ENCODE results near the gene GABRB3.

Gene GABRB3
- 0 to 0.09 (median 0) reads per million in 3 donors for total RNA-seq

- Histone ChIP-seq H3K27me3 (replicated peaks; ENCODE audit: control insufficient read depth, insufficient read depth, low read length, poor library complexity, severe bottlenecking) (no peaks in the 10 kb centered on the region), H3K36me3 (ENCODE audit: control insufficient read depth, insufficient read depth, low read length) (no peaks in the 10 kb centered on the region), H3K4me3 (ENCODE audit: insufficient read depth, low read depth, low read length, poor library complexity, severe bottlenecking) (no peak within 1 kb of the TSS), H3K4me1 (ENCODE audit: control insufficient read depth, insufficient read depth, low read length, poor library complexity, severe bottlenecking) (no peaks in the 10 kb centered on the region), H3K27ac (ENCODE audit: insufficient read depth, low read length, poor library complexity, severe bottlenecking) (no peak within 1 kb of the TSS), H3K9me3 (ENCODE audit: control insufficient read depth, low read length) (no peaks in the 10 kb centered on the region)
- no peak for DNase-seq
Observed at GRCh38 chr15:26772154-26773066, at the start of gene GABRB3. Gene GABRB3 (minus strand): TSS chr15:26773066.

GRCh38 chr15:26807517-26808427 lies 34.9 kb upstream of the GABRB3 start:
- no peaks in the 10 kb centered on the region for H3K36me3 ChIP-seq (ENCODE audit: control insufficient read depth, insufficient read depth, low read length)
- DNase-seq = no peak
- H3K4me3 ChIP-seq (ENCODE audit: insufficient read depth, low read depth, low read length, poor library complexity, severe bottlenecking) = no peak overlapping the region
- no peaks in the 10 kb centered on the region for H3K4me1 ChIP-seq (ENCODE audit: control insufficient read depth, insufficient read depth, low read length, poor library complexity, severe bottlenecking)
- no peaks in the 10 kb centered on the region for H3K9me3 ChIP-seq (ENCODE audit: control insufficient read depth, low read length)
- no peaks in the 10 kb centered on the region for H3K27me3 ChIP-seq (replicated peaks; ENCODE audit: control insufficient read depth, insufficient read depth, low read length, poor library complexity, severe bottlenecking)
- H3K27ac ChIP-seq (ENCODE audit: insufficient read depth, low read length, poor library complexity, severe bottlenecking) = no peak overlapping the region

- DNase-seq = no peak
- Histone ChIP-seq H3K9me3 (ENCODE audit: control insufficient read depth, low read length) (no peaks in the 10 kb centered on the region), H3K36me3 (ENCODE audit: control insufficient read depth, insufficient read depth, low read length) (no peaks in the 10 kb centered on the region), H3K27me3 (replicated peaks; ENCODE audit: control insufficient read depth, insufficient read depth, low read length, poor library complexity, severe bottlenecking) (no peaks in the 10 kb centered on the region), H3K4me1 (ENCODE audit: control insufficient read depth, insufficient read depth, low read length, poor library complexity, severe bottlenecking) (no peaks in the 10 kb centered on the region), H3K4me3 (ENCODE audit: insufficient read depth, low read depth, low read length, poor library complexity, severe bottlenecking) (no peak overlapping the region), H3K27ac (ENCODE audit: insufficient read depth, low read length, poor library complexity, severe bottlenecking) (no peak overlapping the region)
Observed at GRCh38 chr15:26806574-26806973, 33.7 kb upstream of the GABRB3 start.

GRCh38 chr15:26806151-26806550 lies 33.3 kb upstream of the GABRB3 start:
- H3K27me3 ChIP-seq (replicated peaks; ENCODE audit: control insufficient read depth, insufficient read depth, low read length, poor library complexity, severe bottlenecking) = no peaks in the 10 kb centered on the region
- no peaks in the 10 kb centered on the region for H3K9me3 ChIP-seq (ENCODE audit: control insufficient read depth, low read length)
- no peak overlapping the region for H3K27ac ChIP-seq (ENCODE audit: insufficient read depth, low read length, poor library complexity, severe bottlenecking)

GRCh38 chr15:26805470-26805869 lies 32.6 kb upstream of the GABRB3 start:
- no peak overlapping the region for H3K4me3 ChIP-seq (ENCODE audit: insufficient read depth, low read depth, low read length, poor library complexity, severe bottlenecking)
- no peaks in the 10 kb centered on the region for H3K36me3 ChIP-seq (ENCODE audit: control insufficient read depth, insufficient read depth, low read length)
- no peak for DNase-seq
- H3K27me3 ChIP-seq (replicated peaks; ENCODE audit: control insufficient read depth, insufficient read depth, low read length, poor library complexity, severe bottlenecking) = no peaks in the 10 kb centered on the region
- H3K27ac ChIP-seq (ENCODE audit: insufficient read depth, low read length, poor library complexity, severe bottlenecking) = no peak overlapping the region
- no peaks in the 10 kb centered on the region for H3K4me1 ChIP-seq (ENCODE audit: control insufficient read depth, insufficient read depth, low read length, poor library complexity, severe bottlenecking)
- H3K9me3 ChIP-seq (ENCODE audit: control insufficient read depth, low read length) = no peaks in the 10 kb centered on the region

More at GRCh38 chr15:26806151-26806550, 33.3 kb upstream of the GABRB3 start:
- Histone ChIP-seq H3K4me1 (ENCODE audit: control insufficient read depth, insufficient read depth, low read length, poor library complexity, severe bottlenecking) (no peaks in the 10 kb centered on the region), H3K36me3 (ENCODE audit: control insufficient read depth, insufficient read depth, low read length) (no peaks in the 10 kb centered on the region), H3K4me3 (ENCODE audit: insufficient read depth, low read depth, low read length, poor library complexity, severe bottlenecking) (no peak overlapping the region)
- DNase-seq = no peak

- H3K27me3 ChIP-seq (replicated peaks; ENCODE audit: control insufficient read depth, insufficient read depth, low read length, poor library complexity, severe bottlenecking) = no peaks in the 10 kb centered on the region
- no peaks in the 10 kb centered on the region for H3K36me3 ChIP-seq (ENCODE audit: control insufficient read depth, insufficient read depth, low read length)
- no peaks in the 10 kb centered on the region for H3K9me3 ChIP-seq (ENCODE audit: control insufficient read depth, low read length)
- no peak for DNase-seq
- H3K4me1 ChIP-seq (ENCODE audit: control insufficient read depth, insufficient read depth, low read length, poor library complexity, severe bottlenecking) = no peaks in the 10 kb centered on the region
- H3K4me3 ChIP-seq (ENCODE audit: insufficient read depth, low read depth, low read length, poor library complexity, severe bottlenecking) = no peak overlapping the region
- H3K27ac ChIP-seq (ENCODE audit: insufficient read depth, low read length, poor library complexity, severe bottlenecking) = no peak overlapping the region
Observed at GRCh38 chr15:26804063-26804804, 31.4 kb upstream of the GABRB3 start.

GRCh38 chr15:26790118-26790517 lies 17.3 kb upstream of the GABRB3 start:
- no peak overlapping the region for H3K27ac ChIP-seq (ENCODE audit: insufficient read depth, low read length, poor library complexity, severe bottlenecking)
- H3K4me1 ChIP-seq (ENCODE audit: control insufficient read depth, insufficient read depth, low read length, poor library complexity, severe bottlenecking) = no peaks in the 10 kb centered on the region
- no peaks in the 10 kb centered on the region for H3K27me3 ChIP-seq (replicated peaks; ENCODE audit: control insufficient read depth, insufficient read depth, low read length, poor library complexity, severe bottlenecking)
- no peak for DNase-seq
- H3K4me3 ChIP-seq (ENCODE audit: insufficient read depth, low read depth, low read length, poor library complexity, severe bottlenecking) = no peak overlapping the region
- no peaks in the 10 kb centered on the region for H3K36me3 ChIP-seq (ENCODE audit: control insufficient read depth, insufficient read depth, low read length)
- no peaks in the 10 kb centered on the region for H3K9me3 ChIP-seq (ENCODE audit: control insufficient read depth, low read length)

GRCh38 chr15:26781816-26782215 lies 8.9 kb upstream of the GABRB3 start:
- Histone ChIP-seq H3K9me3 (ENCODE audit: control insufficient read depth, low read length) (no peaks in the 10 kb centered on the region), H3K4me3 (ENCODE audit: insufficient read depth, low read depth, low read length, poor library complexity, severe bottlenecking) (no peak overlapping the region), H3K27me3 (replicated peaks; ENCODE audit: control insufficient read depth, insufficient read depth, low read length, poor library complexity, severe bottlenecking) (no peaks in the 10 kb centered on the region), H3K36me3 (ENCODE audit: control insufficient read depth, insufficient read depth, low read length) (no peaks in the 10 kb centered on the region), H3K4me1 (ENCODE audit: control insufficient read depth, insufficient read depth, low read length, poor library complexity, severe bottlenecking) (no peaks in the 10 kb centered on the region), H3K27ac (ENCODE audit: insufficient read depth, low read length, poor library complexity, severe bottlenecking) (no peak overlapping the region)
- DNase-seq = no peak

GRCh38 chr15:26773917-26774316 lies 1.1 kb upstream of the GABRB3 start:
- H3K27ac ChIP-seq (ENCODE audit: insufficient read depth, low read length, poor library complexity, severe bottlenecking) = no peak overlapping the region
- H3K36me3 ChIP-seq (ENCODE audit: control insufficient read depth, insufficient read depth, low read length) = no peaks in the 10 kb centered on the region
- H3K4me1 ChIP-seq (ENCODE audit: control insufficient read depth, insufficient read depth, low read length, poor library complexity, severe bottlenecking) = no peaks in the 10 kb centered on the region
- no peak overlapping the region for H3K4me3 ChIP-seq (ENCODE audit: insufficient read depth, low read depth, low read length, poor library complexity, severe bottlenecking)
- no peaks in the 10 kb centered on the region for H3K27me3 ChIP-seq (replicated peaks; ENCODE audit: control insufficient read depth, insufficient read depth, low read length, poor library complexity, severe bottlenecking)
- H3K9me3 ChIP-seq (ENCODE audit: control insufficient read depth, low read length) = no peaks in the 10 kb centered on the region
- DNase-seq = no peak
